ENCODE data around the gene EPB41L5.

- TF ChIP-seq EZH2 (IDR thresholded peaks at IDR 0.05; ENCODE audit: borderline replicate concordance, low read length): no peak
- TF ChIP-seq, protein P1, sequence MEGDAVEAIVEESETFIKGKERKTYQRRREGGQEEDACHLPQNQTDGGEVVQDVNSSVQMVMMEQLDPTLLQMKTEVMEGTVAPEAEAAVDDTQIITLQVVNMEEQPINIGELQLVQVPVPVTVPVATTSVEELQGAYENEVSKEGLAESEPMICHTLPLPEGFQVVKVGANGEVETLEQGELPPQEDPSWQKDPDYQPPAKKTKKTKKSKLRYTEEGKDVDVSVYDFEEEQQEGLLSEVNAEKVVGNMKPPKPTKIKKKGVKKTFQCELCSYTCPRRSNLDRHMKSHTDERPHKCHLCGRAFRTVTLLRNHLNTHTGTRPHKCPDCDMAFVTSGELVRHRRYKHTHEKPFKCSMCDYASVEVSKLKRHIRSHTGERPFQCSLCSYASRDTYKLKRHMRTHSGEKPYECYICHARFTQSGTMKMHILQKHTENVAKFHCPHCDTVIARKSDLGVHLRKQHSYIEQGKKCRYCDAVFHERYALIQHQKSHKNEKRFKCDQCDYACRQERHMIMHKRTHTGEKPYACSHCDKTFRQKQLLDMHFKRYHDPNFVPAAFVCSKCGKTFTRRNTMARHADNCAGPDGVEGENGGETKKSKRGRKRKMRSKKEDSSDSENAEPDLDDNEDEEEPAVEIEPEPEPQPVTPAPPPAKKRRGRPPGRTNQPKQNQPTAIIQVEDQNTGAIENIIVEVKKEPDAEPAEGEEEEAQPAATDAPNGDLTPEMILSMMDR (IDR thresholded peaks at IDR 0.05; ENCODE audit: low read length): no peak
These were observed 30.4 kb upstream of the EPB41L5 start for GRCh38 chr2:119982506-119982905.
